ENCODE results near the gene YEATS2. TPM values are rescaled to one million over a fixed set of nuclear protein-coding genes. Genes with fewer than 3 reads are reported as not detected.
A peak's percentile ranks its signal among the peaks of the same experiment; 100 is the strongest.

YEATS2 gene
- polyA plus RNA-seq, 2 of the 4 experiments (the other 2 are of a cell fraction) = 11.2 to 15.3 TPM

DNA sequence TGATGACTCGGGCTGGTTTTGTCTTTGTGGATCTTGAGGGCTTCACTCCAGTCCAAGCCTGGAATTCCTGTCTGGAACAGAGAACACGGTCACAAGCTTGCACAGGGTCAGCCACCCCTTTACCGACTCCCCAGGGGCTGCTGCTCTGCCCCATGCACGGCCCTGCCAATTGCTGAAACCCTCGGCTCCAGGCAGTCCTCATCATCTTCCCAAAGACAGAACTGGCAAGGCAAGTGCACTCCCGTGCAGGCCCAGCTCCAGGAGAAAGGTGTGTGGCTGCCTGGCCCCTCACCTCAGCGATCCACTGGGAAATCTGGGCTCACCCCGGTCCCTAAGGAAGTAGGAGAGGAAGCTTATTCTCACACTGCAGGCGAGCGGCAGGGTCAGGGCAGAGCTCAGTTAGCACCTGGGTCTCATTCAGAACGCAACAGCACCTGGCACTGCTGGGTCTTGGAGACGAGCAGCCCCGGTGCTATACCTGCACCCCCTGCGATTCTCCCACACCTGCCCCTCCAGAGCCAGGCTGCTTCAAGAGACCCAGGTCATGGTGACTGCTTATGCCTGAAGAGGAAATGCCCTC, 120.5 kb downstream of the YEATS2 start:
- 89% methylated on average over 3 of the region's 14 CpGs for WGBS (ENCODE audit: missing lambda C conversion rate)

DNA sequence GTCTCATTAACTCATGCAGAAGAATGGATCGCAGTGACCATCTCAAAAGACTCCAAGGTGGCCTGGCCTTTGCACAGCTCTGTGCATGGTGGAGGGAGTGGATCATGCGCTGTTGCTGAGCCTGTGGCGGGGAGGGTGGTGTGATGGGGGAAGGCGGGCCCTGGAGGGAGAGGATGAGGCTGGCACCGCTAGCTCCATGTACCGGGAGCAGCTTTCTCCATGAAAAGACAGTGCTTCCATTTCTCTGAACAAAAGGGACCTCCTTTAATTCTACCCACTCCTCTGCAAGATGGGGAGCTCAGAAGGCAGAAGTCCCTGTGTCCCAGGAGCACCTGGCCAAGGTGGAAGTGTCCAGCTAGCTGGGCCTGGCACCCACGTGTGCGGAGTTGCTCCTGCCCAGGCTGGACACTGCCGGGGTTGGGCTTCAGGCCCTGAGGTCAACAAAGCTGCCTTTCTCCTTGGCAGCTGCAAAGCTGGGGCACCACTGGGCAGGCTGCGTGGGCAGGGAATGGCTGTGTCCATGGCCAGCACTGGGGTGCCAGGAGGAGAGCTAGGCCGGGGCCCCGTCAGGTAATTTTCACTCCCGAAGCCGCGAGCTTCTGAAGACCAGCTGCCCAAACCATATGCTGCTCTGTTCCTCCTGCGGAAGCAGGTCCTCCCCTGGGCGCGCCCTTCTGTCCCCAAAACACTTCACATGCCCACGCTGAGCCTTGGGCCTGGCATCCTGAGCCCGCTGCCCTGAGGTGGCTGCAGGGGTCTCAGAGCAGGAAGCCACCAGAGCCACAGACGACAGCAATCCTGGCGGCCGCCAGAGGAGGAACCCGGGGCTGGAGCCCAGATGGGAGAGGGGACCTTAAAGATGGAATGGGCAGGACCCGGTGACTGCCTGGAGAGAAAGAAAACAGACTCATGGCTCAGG, 121.4 kb downstream of the YEATS2 start:
- no peak for FAIRE-seq
- ChIA-PET POLR2A (no interaction called here), CTCF (interaction anchor here (1.1 kb wide), 1 partner anchor 337 kb away, joined by 3 read pairs; no protein-coding TSS in a partner anchor)
- TF ChIP-seq MAZ (IDR thresholded peaks at IDR 0.05; ENCODE audit: borderline replicate concordance, low read depth, low read length) = no peak
- TF ChIP-seq, protein P1, sequence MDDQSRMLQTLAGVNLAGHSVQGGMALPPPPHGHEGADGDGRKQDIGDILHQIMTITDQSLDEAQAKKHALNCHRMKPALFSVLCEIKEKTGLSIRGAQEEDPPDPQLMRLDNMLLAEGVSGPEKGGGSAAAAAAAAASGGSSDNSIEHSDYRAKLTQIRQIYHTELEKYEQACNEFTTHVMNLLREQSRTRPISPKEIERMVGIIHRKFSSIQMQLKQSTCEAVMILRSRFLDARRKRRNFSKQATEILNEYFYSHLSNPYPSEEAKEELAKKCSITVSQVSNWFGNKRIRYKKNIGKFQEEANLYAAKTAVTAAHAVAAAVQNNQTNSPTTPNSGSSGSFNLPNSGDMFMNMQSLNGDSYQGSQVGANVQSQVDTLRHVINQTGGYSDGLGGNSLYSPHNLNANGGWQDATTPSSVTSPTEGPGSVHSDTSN (IDR thresholded peaks at IDR 0.05) = no peak
- TF ChIP-seq CHD2 (IDR thresholded peaks at IDR 0.05; ENCODE audit: low read length, partially characterized antibody) = no peak
- no peak for TF ChIP-seq RCOR1 (IDR thresholded peaks at IDR 0.05; ENCODE audit: low read depth, low read length)
- TF ChIP-seq TFCP2L1 (CRISPR knock-in tag; IDR thresholded peaks at IDR 0.05) = no peak
- TF ChIP-seq RFX5 (IDR thresholded peaks at IDR 0.05) = no peak
- TF ChIP-seq, protein P2, sequence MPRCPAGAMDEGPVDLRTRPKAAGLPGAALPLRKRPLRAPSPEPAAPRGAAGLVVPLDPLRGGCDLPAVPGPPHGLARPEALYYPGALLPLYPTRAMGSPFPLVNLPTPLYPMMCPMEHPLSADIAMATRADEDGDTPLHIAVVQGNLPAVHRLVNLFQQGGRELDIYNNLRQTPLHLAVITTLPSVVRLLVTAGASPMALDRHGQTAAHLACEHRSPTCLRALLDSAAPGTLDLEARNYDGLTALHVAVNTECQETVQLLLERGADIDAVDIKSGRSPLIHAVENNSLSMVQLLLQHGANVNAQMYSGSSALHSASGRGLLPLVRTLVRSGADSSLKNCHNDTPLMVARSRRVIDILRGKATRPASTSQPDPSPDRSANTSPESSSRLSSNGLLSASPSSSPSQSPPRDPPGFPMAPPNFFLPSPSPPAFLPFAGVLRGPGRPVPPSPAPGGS (IDR thresholded peaks at IDR 0.05) = no peak
- TF ChIP-seq HDAC2 (IDR thresholded peaks at IDR 0.05) = no peak
- TF ChIP-seq PHF8 (IDR thresholded peaks at IDR 0.05; ENCODE audit: borderline replicate concordance, low read depth) = no peak
- no peak for TF ChIP-seq SMC3 (IDR thresholded peaks at IDR 0.05)
- TF ChIP-seq FOXS1 (CRISPR knock-in tag; IDR thresholded peaks at IDR 0.05) = no peak
- TF ChIP-seq, protein P3, sequence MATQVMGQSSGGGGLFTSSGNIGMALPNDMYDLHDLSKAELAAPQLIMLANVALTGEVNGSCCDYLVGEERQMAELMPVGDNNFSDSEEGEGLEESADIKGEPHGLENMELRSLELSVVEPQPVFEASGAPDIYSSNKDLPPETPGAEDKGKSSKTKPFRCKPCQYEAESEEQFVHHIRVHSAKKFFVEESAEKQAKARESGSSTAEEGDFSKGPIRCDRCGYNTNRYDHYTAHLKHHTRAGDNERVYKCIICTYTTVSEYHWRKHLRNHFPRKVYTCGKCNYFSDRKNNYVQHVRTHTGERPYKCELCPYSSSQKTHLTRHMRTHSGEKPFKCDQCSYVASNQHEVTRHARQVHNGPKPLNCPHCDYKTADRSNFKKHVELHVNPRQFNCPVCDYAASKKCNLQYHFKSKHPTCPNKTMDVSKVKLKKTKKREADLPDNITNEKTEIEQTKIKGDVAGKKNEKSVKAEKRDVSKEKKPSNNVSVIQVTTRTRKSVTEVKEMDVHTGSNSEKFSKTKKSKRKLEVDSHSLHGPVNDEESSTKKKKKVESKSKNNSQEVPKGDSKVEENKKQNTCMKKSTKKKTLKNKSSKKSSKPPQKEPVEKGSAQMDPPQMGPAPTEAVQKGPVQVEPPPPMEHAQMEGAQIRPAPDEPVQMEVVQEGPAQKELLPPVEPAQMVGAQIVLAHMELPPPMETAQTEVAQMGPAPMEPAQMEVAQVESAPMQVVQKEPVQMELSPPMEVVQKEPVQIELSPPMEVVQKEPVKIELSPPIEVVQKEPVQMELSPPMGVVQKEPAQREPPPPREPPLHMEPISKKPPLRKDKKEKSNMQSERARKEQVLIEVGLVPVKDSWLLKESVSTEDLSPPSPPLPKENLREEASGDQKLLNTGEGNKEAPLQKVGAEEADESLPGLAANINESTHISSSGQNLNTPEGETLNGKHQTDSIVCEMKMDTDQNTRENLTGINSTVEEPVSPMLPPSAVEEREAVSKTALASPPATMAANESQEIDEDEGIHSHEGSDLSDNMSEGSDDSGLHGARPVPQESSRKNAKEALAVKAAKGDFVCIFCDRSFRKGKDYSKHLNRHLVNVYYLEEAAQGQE (IDR thresholded peaks at IDR 0.05) = no peak
- no peak for TF ChIP-seq EHF (CRISPR knock-in tag; IDR thresholded peaks at IDR 0.05)
- TF ChIP-seq ZFP36 (IDR thresholded peaks at IDR 0.05; ENCODE audit: borderline replicate concordance, partially characterized antibody) = no peak
- DNase-seq (ENCODE audit: low read depth in 1 of 2, low spot score in 1 of 2) = no peak
- H3K4me1 ChIP-seq = peaks cover 3% of the 10 kb centered on the region; the same call in 1 of the 3 replicates
- peak in 1 of 2 experiments; percentile 9; a peak in 1 of 6 replicates for ATAC-seq
- H3K27ac ChIP-seq = no peak overlapping the region
- WGBS (ENCODE audit: missing lambda C conversion rate) = 92% methylated on average over 14 of the region's 25 CpGs
- H3K9me3 ChIP-seq = no peaks in the 10 kb centered on the region
- no peak overlapping the region for H3K4me3 ChIP-seq
- no peak overlapping the region for H3K4me2 ChIP-seq

More for the DNA sequence above, 120.5 kb downstream of the YEATS2 start:
- DNase-seq (ENCODE audit: low read depth in 1 of 2, low spot score in 1 of 2) (no peak), FAIRE-seq (no peak), ATAC-seq (peak in 1 of 2 experiments; percentile 7; a peak in 2 of 6 replicates)
- Histone ChIP-seq H3K4me3 (no peak overlapping the region), H3K9me3 (no peaks in the 10 kb centered on the region), H3K27ac (no peak overlapping the region), H3K4me1 (no peaks in the 10 kb centered on the region), H3K4me2 (no peak overlapping the region)
- TF ChIP-seq HDAC2 (IDR thresholded peaks at IDR 0.05) (no peak), HEYL (CRISPR knock-in tag; IDR thresholded peaks at IDR 0.05) (no peak), HOXB13 (CRISPR knock-in tag; IDR thresholded peaks at IDR 0.05; ENCODE audit: low read depth) (no peak), FOXS1 (CRISPR knock-in tag; IDR thresholded peaks at IDR 0.05) (no peak), NFE2L2 (conservative IDR thresholded peaks at IDR 0.05; ENCODE audit: low read length) (no peak), CEBPB (IDR thresholded peaks at IDR 0.05) (no peak), CHD2 (IDR thresholded peaks at IDR 0.05; ENCODE audit: low read length, partially characterized antibody) (no peak), ESRRA (IDR thresholded peaks at IDR 0.05; ENCODE audit: borderline replicate concordance, low read length) (no peak), TFCP2L1 (CRISPR knock-in tag; IDR thresholded peaks at IDR 0.05) (no peak), RCOR1 (IDR thresholded peaks at IDR 0.05; ENCODE audit: low read depth, low read length) (no peak), ZSCAN20 (CRISPR knock-in tag; IDR thresholded peaks at IDR 0.05) (no peak), KDM1A (IDR thresholded peaks at IDR 0.05; ENCODE audit: low read depth) (no peak), FOSL2 (IDR thresholded peaks at IDR 0.05) (no peak), FOSL2 (CRISPR knock-in tag; IDR thresholded peaks at IDR 0.05) (no peak)
- TF ChIP-seq, protein P4, sequence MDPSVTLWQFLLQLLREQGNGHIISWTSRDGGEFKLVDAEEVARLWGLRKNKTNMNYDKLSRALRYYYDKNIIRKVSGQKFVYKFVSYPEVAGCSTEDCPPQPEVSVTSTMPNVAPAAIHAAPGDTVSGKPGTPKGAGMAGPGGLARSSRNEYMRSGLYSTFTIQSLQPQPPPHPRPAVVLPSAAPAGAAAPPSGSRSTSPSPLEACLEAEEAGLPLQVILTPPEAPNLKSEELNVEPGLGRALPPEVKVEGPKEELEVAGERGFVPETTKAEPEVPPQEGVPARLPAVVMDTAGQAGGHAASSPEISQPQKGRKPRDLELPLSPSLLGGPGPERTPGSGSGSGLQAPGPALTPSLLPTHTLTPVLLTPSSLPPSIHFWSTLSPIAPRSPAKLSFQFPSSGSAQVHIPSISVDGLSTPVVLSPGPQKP (IDR thresholded peaks at IDR 0.05; ENCODE audit: low read depth, low read length) = no peak
- TF ChIP-seq, protein P2 (IDR thresholded peaks at IDR 0.05) = no peak
- ChIA-PET POLR2A (no interaction called here), CTCF (interaction anchor here (1.6 kb wide), 1 partner anchor 16 kb away, joined by 5 read pairs; no protein-coding TSS in a partner anchor)
